ENCODE results near the gene EXT2. TPM values are rescaled to one million over a fixed set of nuclear protein-coding genes. Genes with fewer than 3 reads are reported as not detected.

Gene EXT2
- total RNA-seq, 1 experiment from 2014 or later = 77.0 TPM

GRCh38 chr11:44199816-44200215, 104.3 kb downstream of the EXT2 start:
- H3K9ac ChIP-seq (ENCODE audit: low read length) = no peak overlapping the region
- no peaks in the 10 kb centered on the region for H3K79me2 ChIP-seq (ENCODE audit: low read length)
- no peak overlapping the region for H3K4me2 ChIP-seq (ENCODE audit: low read length)
- no TSS peak for BruUV-seq (replicated peaks)
- H2AFZ ChIP-seq (ENCODE audit: low read length) = no peak overlapping the region
- H3K4me3 ChIP-seq (ENCODE audit: low read length) = no peak overlapping the region
- no peaks in the 10 kb centered on the region for H3K4me1 ChIP-seq (ENCODE audit: insufficient read depth, low read length)
- no peak overlapping the region for H3K27ac ChIP-seq (ENCODE audit: low read length)
- intact Hi-C loops (cut with micrococcal nuclease) = no loop called here
- POLR2A ChIA-PET (ENCODE audit: unreplicated experiment) = no interaction called here
- CTCF ChIA-PET = no interaction called here
- no peaks in the 10 kb centered on the region; the same call in 1 of the 2 replicates for H3K36me3 ChIP-seq (ENCODE audit: low read depth, low read length)
- H3K27me3 ChIP-seq (ENCODE audit: low read length) = no peaks in the 10 kb centered on the region
- H3F3A ChIP-seq (ENCODE audit: low read length, unreplicated experiment) = no peaks in the 10 kb centered on the region
- no peaks in the 10 kb centered on the region for H3K9me3 ChIP-seq (ENCODE audit: low read length)
- ATAC-seq = no peak
- DNase-seq = no peak
- no peaks in the 10 kb centered on the region for H3K9me2 ChIP-seq (replicated peaks; ENCODE audit: low read length)
- no peak for TF ChIP-seq EZH2phosphoT487 (IDR thresholded peaks at IDR 0.05; ENCODE audit: borderline replicate concordance, low read length)
- no peak for TF ChIP-seq EZH2 (IDR thresholded peaks at IDR 0.05; ENCODE audit: low read length, unreplicated experiment)
- TF ChIP-seq, protein P1, sequence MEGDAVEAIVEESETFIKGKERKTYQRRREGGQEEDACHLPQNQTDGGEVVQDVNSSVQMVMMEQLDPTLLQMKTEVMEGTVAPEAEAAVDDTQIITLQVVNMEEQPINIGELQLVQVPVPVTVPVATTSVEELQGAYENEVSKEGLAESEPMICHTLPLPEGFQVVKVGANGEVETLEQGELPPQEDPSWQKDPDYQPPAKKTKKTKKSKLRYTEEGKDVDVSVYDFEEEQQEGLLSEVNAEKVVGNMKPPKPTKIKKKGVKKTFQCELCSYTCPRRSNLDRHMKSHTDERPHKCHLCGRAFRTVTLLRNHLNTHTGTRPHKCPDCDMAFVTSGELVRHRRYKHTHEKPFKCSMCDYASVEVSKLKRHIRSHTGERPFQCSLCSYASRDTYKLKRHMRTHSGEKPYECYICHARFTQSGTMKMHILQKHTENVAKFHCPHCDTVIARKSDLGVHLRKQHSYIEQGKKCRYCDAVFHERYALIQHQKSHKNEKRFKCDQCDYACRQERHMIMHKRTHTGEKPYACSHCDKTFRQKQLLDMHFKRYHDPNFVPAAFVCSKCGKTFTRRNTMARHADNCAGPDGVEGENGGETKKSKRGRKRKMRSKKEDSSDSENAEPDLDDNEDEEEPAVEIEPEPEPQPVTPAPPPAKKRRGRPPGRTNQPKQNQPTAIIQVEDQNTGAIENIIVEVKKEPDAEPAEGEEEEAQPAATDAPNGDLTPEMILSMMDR (conservative IDR thresholded peaks at IDR 0.05; ENCODE audit: low read depth, low read length) = no peak
- H4K20me1 ChIP-seq (ENCODE audit: low read length) = no peaks in the 10 kb centered on the region

GRCh38 chr11:44203270-44204043, 108.0 kb downstream of the EXT2 start:
- H3K4me1 ChIP-seq (ENCODE audit: insufficient read depth, low read length) = no peaks in the 10 kb centered on the region
- ATAC-seq = no peak
- H3K4me3 ChIP-seq (ENCODE audit: low read length) = no peak overlapping the region
- no peak overlapping the region for H3K9ac ChIP-seq (ENCODE audit: low read length)
- no peaks in the 10 kb centered on the region for H3K27me3 ChIP-seq (ENCODE audit: low read length)
- TF ChIP-seq EZH2 (IDR thresholded peaks at IDR 0.05; ENCODE audit: low read length, unreplicated experiment) (no peak), EZH2phosphoT487 (IDR thresholded peaks at IDR 0.05; ENCODE audit: borderline replicate concordance, low read length) (no peak)
- TF ChIP-seq, protein P1 (conservative IDR thresholded peaks at IDR 0.05; ENCODE audit: low read depth, low read length) = no peak
- no peaks in the 10 kb centered on the region for H3K9me3 ChIP-seq (ENCODE audit: low read length)
- no peaks in the 10 kb centered on the region for H3K36me3 ChIP-seq (ENCODE audit: low read depth, low read length)
- intact Hi-C loops (cut with micrococcal nuclease) = no loop called here
- CTCF ChIA-PET = no interaction called here
- no peaks in the 10 kb centered on the region for H3K79me2 ChIP-seq (ENCODE audit: low read length)
- H3F3A ChIP-seq (ENCODE audit: low read length, unreplicated experiment) = no peaks in the 10 kb centered on the region
- H4K20me1 ChIP-seq (ENCODE audit: low read length) = no peaks in the 10 kb centered on the region
- DNase-seq = no peak
- no peaks in the 10 kb centered on the region for H3K9me2 ChIP-seq (replicated peaks; ENCODE audit: low read length)
- H3K27ac ChIP-seq (ENCODE audit: low read length) = no peak overlapping the region
- H3K4me2 ChIP-seq (ENCODE audit: low read length) = no peak overlapping the region
- POLR2A ChIA-PET (ENCODE audit: unreplicated experiment) = no interaction called here
- no TSS peak for BruUV-seq (replicated peaks)
- no peak overlapping the region for H2AFZ ChIP-seq (ENCODE audit: low read length)

GRCh38 chr11:44205352-44205751, 109.9 kb downstream of the EXT2 start:
- Histone ChIP-seq H3K36me3 (ENCODE audit: low read depth, low read length) (no peaks in the 10 kb centered on the region; the same call in 1 of the 2 replicates), H3K4me1 (ENCODE audit: insufficient read depth, low read length) (no peaks in the 10 kb centered on the region), H3K9me3 (ENCODE audit: low read length) (no peaks in the 10 kb centered on the region), H3F3A (ENCODE audit: low read length, unreplicated experiment) (no peaks in the 10 kb centered on the region), H3K9ac (ENCODE audit: low read length) (no peak overlapping the region), H3K27ac (ENCODE audit: low read length) (no peak overlapping the region), H2AFZ (ENCODE audit: low read length) (no peak overlapping the region), H3K9me2 (replicated peaks; ENCODE audit: low read length) (no peaks in the 10 kb centered on the region), H3K27me3 (ENCODE audit: low read length) (no peaks in the 10 kb centered on the region), H3K79me2 (ENCODE audit: low read length) (no peaks in the 10 kb centered on the region), H3K4me2 (ENCODE audit: low read length) (no peak overlapping the region), H3K4me3 (ENCODE audit: low read length) (no peak overlapping the region), H4K20me1 (ENCODE audit: low read length) (no peaks in the 10 kb centered on the region)
- POLR2A ChIA-PET (ENCODE audit: unreplicated experiment) = no interaction called here
- DNase-seq (no peak), ATAC-seq (no peak)
- CTCF ChIA-PET = no interaction called here
- intact Hi-C loops (cut with micrococcal nuclease) = no loop called here
- BruUV-seq (replicated peaks) = no TSS peak
- no peak for TF ChIP-seq EZH2phosphoT487 (IDR thresholded peaks at IDR 0.05; ENCODE audit: borderline replicate concordance, low read length)
- TF ChIP-seq, protein P1 (conservative IDR thresholded peaks at IDR 0.05; ENCODE audit: low read depth, low read length) = no peak
- no peak for TF ChIP-seq EZH2 (IDR thresholded peaks at IDR 0.05; ENCODE audit: low read length, unreplicated experiment)
